GM18507 (cell line): ENCODE results near the gene STK35.
"Not testable (repeated sequence)": the region's sequence is repeated elsewhere in the genome, so short reads cannot be mapped to it uniquely, and the experiment has no call there.

Experiments
- DNase-seq: peaks from one replicate; pipeline ENCODE4 v3.0.0; 2011; ENCODE audit warnings: low read depth; ENCODE audit not compliant: insufficient read length; ENCODE audit errors: extremely low spot score
- FAIRE-seq: peaks from 2 replicates; lab custom pipeline; 2011; peaks lifted over from hg19 to GRCh38; lab: Jason Lieb, UNC

Gene STK35

DNA sequence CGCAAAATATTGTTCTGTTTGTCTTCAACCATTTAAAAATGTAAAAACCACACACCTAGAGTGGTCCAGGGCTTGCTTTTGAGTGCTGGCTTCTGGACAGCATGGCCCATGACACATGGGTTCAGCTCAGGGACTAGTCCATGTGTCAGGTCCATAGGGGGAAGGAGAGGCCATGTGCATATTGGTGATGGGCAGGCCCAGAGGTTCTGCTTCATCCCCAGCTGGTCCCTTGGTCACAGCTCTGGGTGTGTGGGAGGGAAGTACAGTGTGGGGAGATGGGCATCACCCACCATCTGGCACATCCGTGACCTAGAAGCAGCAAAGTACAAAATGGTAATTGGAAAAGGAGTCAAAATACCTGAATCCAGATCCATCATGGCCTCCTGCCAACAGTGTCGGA lies 50.7 kb downstream of the STK35 start:
- DNase-seq (no peak), FAIRE-seq (no peak)

DNA sequence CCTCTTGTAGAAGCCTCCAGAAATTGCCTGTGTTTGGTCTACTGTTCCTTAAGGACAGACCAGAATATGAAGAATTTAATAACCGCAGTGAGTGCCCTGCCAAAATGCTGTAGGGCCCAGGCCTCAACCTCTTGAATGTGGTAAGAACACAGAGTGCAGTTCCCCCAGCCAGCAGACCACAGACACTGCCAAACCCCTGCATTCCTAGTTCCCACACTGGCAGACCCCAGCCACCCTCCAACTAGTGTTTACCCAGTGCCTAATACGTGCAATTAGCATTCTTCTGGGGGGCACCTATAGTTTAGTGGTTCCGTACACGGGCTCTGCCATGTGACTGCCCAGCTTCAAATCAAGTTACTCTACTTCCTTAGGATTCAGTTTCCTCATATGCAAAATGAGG lies 51.7 kb downstream of the STK35 start:
- DNase-seq (no peak), FAIRE-seq (no peak)

DNA sequence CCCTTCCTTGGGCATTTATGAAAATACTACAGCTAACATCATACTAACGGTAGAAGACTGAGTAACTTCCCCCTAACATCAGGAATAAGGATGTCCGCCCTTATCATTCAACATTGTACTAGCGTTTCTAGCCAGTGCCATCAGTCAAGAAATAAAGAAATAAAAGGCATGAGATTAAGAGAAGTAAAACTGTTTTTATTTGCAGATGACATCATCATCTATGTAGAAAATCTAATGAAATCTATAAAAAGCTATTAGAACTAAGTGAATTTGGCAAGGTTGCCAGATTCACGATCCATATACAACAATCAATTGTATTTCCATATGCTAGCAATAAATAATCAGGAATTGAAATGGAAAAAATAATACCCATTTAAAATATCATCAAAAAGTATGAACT lies 54.6 kb downstream of the STK35 start:
- FAIRE-seq: no peak

DNA sequence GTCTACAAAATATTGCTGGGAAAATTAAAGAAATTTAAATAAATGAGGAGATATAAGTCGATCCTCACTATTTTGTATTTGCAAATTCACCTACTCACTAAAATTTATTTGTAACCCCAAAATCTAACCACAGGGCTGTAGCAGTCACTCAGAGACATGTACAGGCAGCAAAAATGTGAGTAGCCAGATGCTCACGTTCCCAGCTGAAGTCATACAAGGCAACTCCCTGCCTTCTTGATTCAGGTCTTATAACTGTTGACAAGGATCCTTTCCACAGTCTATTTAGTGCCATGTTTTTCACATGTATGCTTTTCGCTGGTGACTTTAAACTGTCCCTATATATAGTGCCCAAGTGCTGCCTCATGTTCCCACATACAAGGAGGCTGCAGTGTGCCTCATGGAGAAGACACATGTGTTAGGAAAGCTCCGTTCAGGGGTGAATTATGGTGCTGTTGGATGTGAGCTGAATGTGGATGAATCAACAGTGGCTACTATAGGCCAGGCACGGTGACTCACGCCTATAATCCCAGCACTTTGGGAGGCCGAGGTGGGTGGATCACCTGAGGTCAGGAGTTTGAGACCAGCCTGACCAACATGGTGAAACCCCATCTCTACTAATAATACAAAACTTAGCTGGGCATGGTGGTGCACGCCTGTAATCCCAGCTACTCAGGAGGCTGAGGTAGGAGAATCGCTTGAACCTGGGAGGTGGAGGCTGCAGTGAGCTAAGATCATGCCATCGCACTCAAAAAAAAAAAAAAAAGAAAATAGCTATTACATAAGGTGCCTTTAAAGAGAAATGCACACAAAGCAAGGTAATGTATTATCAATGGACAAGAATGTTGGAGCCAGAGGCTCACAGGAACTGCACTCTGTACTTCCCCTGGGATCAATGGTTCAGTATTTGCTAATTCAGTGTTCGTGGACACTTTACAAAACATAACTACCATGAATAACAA lies 55.3 kb downstream of the STK35 start:
- FAIRE-seq: no peak

More for the DNA sequence above, 54.6 kb downstream of the STK35 start:
- DNase-seq: no peak

DNA sequence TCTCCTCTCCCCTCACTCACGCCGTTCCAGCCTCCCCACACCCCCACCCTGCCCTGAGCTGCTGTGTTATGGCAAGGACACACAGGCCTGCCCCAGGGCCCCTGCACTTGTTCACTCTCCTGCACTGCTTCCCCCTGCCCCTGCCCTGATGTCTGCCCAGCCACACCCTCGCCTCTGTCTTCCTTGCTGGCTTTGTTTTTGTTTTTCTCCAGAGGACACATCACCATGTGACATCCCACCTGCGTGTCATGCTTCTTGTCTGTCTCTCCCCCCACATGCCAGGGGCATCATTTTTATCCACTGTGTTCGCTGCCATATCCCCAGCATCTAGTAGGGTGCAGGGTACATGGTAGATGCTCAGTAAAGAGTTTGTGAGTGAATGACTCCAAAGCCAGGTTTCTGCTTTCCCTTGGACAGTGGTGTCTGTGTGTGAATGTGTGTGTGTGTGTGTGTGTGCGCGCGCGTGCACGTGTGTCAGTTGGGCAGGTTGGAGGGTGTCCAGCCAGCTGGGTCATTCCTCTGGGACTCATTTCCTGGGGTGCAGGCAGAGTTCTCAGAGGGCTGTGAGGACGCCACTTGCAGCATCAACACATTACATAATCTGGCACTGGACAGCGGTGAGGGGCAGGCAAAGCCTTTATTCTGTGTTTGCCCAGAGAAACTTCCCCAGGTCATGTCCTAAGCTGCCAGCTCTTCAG lies 60.6 kb downstream of the STK35 start:
- no peak for FAIRE-seq

More for the DNA sequence above, 55.3 kb downstream of the STK35 start:
- DNase-seq: no peak

DNA sequence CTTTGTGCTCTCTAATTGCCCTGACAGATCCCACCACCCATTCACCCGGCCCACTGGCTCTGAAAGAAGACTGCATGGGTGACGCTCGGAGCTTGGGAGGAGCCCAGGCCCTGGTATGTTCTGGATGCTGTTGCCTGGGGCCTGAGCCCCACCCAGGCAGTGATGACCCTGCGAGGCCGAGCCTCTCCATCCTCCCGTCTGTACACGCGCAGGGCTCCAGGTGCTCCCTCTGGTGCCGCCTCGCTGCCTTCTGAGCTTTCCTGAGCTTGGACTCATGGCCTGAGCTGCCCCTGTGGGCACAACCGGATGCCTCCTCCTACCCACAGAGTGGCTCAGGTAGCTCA lies 61.2 kb downstream of the STK35 start:
- no peak for FAIRE-seq
- DNase-seq: no peak

More for the DNA sequence above, 60.6 kb downstream of the STK35 start:
- DNase-seq: no peak

DNA sequence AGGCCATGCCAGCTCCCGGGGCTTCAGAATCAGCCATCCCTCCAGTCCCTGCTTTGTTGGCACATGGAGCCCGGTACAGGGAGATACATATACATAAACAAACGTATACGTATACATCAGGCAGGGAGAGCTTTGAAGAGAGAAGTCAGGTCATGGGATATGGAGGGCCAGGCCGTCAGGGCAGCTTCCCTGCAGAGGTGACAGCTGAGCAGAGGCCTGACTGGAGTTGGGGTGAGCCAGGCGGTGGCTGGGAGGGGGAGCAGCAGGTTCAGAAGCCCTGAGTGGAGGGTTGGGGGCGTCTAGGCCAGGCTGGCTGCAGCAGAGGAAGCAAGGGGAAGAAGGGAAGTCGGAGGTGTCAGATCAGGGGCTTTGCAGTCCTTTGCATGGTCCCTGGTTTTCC lies 61.7 kb downstream of the STK35 start:
- FAIRE-seq (no peak), DNase-seq (no peak)

DNA sequence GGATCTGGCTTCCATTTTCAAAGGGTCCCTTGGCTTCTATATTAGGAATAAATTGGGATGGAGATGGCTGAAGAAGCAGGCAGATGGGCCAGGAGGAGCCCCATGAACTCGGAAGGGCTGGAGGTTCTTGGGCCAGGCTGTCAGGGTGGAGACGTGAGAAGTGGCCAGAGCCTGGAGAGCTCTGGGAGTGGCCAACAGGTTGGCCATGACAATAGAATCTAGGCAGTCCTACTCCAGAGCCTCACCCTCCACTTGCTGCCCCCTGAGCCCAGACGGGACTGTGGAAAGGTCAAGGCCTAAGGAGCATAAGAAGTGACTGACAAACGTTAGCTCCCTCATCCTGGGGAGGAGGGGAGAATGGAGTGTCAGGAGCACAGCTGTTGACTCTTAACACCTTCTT lies 62.1 kb downstream of the STK35 start:
- FAIRE-seq: no peak
- no peak for DNase-seq

DNA sequence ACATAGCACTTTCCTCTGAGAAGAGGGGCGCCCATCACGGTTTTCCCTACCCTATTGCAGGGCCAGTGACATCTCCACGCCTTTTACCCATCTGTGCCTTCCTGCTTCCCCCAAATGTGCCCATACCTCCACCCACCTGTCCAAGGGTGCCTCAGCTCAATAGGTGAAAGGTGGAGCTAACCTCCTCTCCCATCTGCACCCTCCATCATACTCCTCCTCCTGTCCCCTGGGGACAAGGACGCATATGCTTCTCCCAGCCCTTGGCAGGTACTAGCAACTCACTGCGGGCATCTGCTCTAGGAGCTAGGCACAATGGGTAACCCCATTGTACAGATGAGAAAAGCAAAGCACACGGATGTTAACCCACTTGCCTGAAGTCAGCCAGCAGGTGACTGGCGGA lies 62.8 kb downstream of the STK35 start:
- no peak for DNase-seq
- FAIRE-seq: no peak

DNA sequence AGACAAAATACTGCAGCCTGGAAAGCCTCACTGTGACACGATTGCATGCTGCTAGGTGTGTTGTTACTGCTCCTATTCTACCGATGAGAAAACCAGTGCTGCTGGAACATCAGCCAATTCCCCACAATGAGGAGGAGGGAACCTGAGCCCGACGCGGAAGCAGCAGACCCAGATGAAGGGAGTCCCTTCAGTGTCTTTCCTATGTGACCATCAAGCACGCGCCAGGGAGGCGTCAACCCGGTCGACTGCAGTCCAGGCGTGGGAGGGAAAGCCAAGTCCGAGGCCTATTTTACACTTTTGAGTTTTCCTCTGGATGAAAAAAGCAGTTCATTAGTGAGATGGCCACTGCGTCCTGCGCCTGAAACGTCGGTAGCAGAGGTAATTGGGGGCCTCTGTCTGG lies 63.3 kb downstream of the STK35 start:
- FAIRE-seq: no peak
- DNase-seq: no peak

DNA sequence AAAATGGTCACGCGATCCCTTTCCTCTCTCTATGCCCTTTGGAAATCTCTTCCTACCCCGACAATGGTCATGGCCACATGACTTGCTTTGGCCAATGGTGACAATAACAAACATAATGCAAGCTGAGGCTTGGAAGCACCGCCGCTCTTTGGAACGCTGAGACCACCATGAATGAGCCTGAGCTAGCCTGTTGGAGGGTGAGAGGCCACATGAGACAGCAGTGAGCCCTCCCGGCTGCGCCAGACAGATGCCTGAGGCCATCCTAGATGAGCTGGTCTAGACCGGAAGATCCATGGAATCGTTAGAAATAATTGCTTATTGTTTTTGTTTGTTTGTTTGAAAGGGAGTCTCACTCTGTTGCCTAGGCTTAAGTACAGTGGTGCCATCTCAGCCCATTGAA lies 64.2 kb downstream of the STK35 start:
- DNase-seq (no peak), FAIRE-seq (no peak)

DNA sequence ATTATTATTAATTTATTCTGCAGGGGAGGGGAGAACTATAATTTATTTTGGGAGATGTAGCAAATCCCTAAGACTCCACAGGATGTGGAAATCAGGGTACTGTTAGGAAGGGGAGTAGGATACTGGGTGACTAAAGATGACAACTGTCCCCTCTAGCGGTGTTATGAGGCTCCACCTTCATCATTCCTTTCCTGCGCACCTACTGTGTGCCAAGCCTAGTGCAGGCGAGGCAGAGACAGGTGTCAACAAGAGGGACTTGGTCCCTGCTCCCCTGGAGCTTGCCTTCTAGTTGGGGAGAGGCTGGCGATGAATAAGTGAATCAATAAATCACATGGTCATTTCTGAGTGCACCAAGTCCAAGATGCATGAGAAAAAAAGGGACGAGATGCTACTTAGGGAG lies 65.5 kb downstream of the STK35 start:
- no peak for FAIRE-seq

DNA sequence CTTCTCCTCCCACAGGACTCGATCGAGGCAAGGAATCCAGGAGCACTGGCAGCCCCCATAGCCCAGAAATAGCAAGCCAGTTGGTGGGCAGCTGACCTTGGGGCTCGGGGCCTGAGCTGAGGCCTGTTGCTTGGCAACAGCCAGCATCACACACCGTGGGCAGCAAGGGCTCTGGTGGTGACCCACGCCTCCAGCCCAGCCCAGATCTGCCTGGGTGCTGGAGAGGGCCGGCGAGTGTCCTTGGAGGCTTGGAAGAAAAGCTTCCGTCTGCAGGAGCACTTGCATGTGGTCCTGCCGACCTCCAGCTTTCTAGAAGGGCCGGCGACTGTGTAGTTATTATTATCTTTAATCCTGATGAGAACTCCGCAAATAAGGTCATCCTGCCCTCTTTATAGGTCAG lies 67.3 kb downstream of the STK35 start:
- DNase-seq (no peak), FAIRE-seq (no peak)

More for the DNA sequence above, 65.5 kb downstream of the STK35 start:
- DNase-seq: no peak

DNA sequence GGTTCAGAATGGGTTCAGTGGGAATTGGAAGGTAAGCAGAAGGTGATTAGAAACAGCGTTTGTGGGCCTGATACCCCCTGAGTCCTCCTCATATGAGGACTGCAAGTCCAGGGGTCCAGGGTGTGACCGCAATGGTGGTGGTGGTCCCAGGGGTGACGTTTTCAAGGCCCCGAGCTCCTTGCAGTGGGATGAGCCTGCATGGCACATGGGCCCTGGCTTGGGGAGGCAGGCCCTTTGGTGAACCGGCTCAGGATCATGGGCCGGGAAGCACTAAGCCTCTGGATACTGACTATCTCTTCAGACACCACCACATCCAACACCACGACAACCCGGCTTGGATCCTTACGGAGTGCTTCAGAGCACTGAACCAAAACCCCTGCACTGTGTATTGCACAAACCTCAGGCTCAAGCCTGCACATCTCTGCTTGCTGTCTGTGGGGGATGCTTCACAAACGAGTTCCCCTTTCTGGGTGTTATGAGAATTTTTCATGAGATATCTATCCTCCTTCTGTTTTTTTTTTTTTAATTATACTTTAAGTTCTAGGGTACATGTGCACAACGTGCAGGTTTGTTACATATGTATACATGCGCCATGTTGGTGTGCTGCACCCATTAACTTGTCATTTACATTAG lies 67.9 kb downstream of the STK35 start:
- FAIRE-seq: no peak

DNA sequence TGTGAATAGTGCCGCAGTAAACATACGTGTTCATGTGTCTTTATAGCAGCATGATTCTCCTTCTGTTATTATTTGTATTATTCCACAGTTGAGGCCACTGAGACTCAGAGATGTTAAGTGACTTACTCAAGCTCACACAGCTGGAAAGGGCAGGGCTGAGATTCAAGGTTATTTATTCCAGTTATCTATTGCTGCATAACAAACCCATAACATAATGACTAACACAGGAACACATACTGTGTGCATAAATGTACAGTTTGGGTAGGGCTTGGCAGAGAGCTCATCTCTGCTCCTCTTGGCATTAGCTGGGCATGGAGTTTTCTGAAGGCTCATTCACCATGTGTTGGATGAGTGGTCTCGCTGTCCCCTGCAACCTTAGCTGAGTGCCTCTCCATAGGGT lies 68.8 kb downstream of the STK35 start:
- FAIRE-seq: no peak
- no peak for DNase-seq

More for the DNA sequence above, 67.9 kb downstream of the STK35 start:
- DNase-seq: no peak

DNA sequence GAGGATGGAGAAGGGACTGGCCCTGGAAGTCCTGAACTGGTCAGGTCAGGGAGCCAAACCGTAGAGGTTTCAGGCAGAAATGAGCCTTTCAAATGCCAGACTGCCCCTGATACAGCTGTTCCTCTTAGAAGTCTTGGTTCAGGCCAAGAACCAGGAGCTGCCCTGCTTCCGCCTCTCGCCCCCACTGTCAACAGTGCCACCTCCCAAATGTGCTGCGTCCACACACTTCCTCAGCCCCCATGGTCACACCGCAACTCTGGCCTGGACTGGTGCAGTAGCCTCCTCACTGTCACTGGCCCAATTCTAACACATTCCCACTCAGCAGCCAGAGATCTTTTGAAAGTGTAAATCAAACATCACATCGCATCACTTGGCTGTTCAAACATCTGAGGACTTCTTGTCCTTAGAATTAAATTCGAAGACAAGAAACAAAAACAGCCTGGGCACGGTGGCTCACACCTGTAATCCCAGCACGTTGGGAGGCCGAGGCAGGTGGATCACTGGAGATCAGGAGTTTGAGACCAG lies 69.7 kb downstream of the STK35 start:
- FAIRE-seq: no peak

DNA sequence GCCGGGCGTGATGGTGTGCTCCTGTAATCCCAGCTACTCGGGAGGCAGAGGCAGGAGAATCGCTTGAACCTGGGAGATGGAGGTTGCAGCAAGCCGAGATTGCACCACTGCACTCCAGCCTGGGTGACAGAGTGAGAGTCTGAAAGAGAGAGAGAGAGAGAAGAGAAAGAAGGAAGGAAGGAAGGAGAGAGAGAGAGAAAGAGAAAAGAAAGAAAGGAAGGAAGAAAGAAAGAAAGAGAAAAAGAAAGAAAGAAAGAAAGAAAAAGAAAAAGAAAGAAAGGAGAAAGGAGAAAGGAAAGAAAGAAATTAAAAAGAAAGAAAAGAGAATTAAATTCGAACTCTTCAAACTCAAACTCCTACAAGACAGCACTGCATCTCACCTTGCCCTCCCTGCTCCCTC lies 70.2 kb downstream of the STK35 start:
- FAIRE-seq: not testable (repeated sequence)

More for the DNA sequence above, 69.7 kb downstream of the STK35 start:
- DNase-seq: no peak

DNA sequence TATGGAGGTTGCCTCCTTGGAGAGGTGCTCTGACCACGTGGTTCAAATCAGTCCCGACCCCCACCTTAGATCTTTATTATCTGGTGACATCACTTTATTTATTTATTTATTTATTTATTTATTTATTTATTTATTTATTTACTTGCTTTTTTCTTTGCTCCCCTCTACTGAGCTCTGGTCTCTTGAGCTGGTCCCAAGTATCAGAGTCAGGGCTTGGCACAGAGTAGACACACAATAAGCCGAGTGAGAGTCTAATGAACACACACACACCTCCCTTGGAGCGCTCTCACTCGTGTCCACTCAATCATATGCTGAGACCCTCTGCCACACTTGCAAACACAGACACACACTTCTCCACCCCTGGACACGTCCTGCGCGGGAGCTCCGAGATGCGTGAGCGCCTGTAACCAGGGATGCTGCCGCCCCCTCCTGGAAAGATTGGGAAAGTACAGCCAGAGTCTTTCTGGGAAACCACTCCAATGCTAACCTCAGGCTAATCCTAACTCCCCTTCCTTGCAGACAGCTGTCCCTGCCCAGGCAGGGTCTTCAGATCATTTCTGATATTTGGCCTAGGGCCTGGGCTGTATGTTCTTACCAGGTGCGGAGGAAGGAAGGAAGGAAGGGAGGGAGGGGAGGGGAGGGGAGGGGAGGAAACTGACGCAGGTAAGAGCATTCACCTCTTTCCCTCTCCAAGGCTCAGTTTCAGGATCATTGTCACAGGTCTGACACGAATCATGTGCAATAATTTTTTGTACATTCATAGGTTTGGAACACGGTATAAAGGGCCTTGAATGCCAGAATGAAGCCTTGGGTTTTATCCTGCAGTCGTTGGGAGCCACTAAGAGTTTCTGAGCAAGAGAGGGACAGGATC lies 70.9 kb downstream of the STK35 start:
- FAIRE-seq: peak; percentile 79
- peak; percentile 58 for DNase-seq

More for the DNA sequence above, 70.2 kb downstream of the STK35 start:
- DNase-seq: not testable (repeated sequence)

DNA sequence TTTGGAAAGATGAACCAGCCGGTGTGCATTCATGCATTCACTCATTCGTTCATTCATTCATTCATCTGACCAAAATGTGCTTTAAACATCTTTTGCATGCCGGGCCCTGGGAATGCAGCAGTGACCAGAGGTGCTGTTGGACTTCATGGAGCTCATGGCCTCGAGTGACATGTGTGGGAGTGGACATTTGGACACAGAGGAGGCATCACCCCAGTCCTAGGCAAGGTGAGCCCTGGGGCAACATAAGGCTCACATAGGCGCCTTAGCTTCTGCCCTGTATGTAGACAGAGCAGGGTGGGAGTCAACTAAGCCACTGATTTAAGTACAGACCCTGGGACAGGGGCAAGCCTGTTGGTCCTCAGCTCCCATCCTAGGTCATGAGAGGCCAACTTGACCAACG lies 71.6 kb downstream of the STK35 start:
- DNase-seq: no peak
- no peak for FAIRE-seq
